GM12801 (cell line): ENCODE measurements around the gene ATF6.

Experiments
- TF ChIP-seq, protein P1 (sequence below): IDR thresholded peaks from one replicate; pipeline ENCODE4 v1.5.1; 2011; ENCODE audit warnings: control low read depth; ENCODE audit not compliant: insufficient read length; ENCODE audit errors: extremely low read depth

Gene ATF6

DNA sequence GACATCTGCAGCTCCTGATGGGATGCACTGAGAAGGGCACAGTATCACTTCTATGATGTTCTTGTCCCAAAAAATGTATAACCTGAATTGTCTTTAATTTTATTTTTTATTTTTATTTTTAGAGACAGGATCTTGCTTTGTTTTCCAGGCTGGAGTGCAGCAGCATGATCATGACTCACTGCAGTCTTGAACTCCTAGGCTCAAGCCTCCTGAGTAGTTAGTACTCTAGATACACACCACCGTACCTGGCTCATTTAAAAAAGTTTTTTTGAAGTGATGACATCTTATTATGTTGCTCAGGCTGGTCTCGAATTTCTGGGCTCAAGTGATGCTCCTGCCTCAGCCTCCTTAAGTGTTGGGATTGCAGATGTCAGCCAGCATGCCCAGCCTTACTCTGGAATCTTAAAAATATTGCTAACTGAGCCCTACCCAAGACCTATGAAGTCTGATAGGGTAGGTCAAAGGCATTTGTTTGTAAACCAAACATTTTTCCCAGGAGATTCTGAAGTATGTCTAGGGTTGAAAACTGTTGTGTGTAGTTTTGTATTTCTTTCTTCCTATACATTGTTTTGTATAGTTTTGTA lies 68.9 kb downstream of the ATF6 start:
- TF ChIP-seq, protein P1, sequence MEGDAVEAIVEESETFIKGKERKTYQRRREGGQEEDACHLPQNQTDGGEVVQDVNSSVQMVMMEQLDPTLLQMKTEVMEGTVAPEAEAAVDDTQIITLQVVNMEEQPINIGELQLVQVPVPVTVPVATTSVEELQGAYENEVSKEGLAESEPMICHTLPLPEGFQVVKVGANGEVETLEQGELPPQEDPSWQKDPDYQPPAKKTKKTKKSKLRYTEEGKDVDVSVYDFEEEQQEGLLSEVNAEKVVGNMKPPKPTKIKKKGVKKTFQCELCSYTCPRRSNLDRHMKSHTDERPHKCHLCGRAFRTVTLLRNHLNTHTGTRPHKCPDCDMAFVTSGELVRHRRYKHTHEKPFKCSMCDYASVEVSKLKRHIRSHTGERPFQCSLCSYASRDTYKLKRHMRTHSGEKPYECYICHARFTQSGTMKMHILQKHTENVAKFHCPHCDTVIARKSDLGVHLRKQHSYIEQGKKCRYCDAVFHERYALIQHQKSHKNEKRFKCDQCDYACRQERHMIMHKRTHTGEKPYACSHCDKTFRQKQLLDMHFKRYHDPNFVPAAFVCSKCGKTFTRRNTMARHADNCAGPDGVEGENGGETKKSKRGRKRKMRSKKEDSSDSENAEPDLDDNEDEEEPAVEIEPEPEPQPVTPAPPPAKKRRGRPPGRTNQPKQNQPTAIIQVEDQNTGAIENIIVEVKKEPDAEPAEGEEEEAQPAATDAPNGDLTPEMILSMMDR = no peak

DNA sequence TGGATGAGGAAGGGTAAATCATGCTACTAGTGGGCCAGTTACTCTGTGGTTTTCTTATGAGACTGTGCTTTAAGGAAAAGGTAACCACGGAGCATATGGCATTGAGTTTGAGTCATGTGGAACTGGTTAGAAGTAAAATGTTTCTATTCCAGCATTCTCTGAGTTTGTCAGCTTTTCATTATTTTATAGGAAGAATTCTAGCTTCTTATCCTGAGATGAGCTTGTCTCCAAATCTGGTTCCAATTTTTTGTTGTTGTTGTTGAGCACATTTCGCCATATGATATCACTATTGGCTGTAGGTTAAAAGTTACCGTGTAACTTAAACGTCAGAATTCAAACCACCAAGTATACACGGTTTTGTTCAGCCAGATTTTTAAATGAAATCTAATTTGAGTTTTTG lies 69.9 kb downstream of the ATF6 start:
- TF ChIP-seq, protein P1 = no peak

DNA sequence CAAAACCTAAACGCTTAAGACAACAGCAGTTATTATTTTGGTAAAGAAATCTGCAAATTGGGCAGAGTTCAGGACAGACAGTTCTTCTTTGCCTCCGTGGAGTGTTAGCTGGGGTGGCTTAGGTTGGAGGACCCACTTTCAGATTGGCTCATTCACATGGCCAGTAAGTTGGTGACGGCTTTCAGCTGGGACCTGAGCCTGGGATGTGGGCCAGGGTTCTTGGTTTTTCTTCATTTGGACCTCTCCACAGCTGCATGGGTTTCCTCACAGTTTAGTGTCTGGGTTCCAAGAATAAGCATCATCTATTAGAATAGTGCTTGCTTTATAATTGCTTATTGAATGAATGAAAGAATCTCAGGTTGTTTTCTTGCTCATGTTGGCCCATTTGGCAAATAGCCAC lies 72.2 kb downstream of the ATF6 start:
- TF ChIP-seq, protein P1 = no peak

DNA sequence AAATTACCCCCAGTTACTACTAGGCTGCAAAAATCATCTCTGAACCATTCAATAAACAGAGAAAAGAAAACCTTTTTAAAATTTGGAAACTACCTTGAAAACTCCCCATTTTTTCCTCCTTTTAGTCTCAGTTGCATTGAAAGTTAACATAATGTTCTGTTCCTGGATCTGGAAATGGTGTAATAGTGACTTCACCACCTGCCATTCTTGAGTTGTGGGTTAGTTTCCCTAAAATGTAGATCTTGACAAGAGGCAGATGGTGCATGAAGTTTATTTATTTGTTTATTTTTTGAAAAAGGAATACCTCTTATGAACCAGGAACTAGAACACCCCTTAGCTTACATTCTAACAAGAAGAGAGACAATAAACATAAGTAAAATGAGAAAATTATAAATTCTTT lies 72.8 kb downstream of the ATF6 start:
- TF ChIP-seq, protein P1 = no peak

- TF ChIP-seq, protein P1 = no peak
These were observed 73.5 kb downstream of the ATF6 start for GRCh38 chr1:161839591-161839990.

DNA sequence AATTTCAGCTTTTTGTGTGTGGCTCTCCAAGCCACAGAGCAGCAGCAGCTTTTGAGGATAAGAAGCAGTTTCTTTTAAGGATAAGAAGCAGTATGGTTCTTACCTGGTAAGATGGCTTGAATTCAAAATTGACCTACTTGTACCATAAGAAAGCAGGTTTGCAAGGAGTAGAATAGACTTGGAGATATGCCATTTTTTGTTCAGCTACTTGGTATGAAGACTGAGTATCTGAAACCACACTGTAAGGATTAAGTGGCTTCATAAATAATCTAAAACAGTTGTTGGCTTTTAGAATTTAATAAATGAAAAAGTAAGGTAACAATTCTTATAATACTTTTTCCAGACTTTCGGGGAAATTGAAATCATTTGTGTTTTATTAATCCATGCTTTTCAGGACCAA lies 74.2 kb downstream of the ATF6 start:
- TF ChIP-seq, protein P1 = no peak

DNA sequence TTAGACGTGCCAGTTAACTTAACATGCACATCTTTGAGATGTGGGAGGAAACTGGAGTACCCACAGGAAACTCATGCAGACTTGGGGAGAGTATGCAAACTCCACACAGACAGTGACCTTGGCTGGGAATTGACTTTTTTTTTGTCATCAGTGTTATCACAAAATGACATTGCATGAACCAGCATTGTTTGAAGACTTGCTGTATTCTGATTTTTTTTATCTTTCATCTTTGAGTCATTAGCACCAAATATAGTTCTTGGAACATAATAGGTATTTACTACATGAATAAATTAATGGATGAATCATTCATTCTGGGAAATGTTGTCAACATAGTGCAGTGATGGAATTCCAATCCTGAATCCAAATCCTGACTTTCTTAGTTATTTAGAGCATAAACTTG lies 77.0 kb downstream of the ATF6 start:
- TF ChIP-seq, protein P1 = no peak
